Measurements from ENCODE around the gene IL1F10.
A peak's percentile ranks its signal among the peaks of the same experiment; 100 is the strongest.

Gene IL1F10

DNA sequence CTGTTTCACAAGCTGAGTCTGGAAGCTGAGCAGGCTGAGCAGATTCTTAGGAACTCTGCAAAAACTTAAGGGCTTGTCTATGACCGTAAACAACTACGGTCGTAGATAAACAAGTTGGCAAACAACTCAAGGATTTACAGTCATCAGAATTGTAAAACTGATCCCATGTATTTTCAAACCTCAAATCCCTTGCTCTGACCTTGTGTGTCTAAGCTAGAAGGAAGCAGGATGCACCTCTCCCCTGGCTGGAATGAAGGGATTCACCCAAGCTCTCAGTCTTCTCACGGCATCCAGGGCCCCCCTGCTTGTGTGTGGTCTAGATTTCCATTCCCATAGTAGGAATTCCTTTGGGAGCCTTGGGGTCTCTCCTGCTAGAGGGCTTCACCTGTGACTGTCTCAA, 47.2 kb downstream of the IL1F10 start:
- DNase-seq, result no peak

- DNase-seq, result no peak
Observed at GRCh38 chr2:113116100-113116958, 48.6 kb downstream of the IL1F10 start.

DNA sequence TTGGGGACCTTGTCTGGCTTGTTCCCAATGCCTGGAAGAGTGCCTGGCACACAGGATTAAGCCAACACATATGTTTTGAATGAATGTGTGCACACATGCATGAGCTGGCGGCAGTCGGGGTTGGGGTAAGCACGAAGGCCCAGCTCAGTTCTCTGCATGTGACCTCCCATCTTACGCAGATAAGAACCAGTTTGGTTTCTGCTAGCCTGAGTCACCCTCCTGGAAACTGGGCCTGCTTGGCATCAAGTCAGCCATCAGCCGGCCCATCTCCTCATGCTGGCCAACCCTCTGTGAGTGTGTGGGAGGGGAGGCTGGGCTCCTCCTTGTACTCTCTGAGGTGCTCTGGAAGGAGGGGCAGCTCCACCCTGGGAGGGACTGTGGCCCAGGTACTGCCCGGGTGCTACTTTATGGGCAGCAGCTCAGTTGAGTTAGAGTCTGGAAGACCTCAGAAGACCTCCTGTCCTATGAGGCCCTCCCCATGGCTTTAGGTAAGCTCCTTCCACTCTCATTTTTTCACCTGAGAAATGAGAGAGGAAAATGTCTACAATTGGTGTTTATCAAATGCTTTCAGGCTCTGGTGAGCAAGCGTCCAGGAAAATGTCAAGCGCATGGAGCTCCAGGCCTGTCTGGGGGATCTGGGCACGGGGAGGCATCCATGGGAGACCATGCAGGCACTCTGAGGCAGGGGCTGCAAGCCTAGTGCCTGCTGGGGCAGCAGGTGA, 49.9 kb downstream of the IL1F10 start:
- DNase-seq, result peak; percentile 87

DNA sequence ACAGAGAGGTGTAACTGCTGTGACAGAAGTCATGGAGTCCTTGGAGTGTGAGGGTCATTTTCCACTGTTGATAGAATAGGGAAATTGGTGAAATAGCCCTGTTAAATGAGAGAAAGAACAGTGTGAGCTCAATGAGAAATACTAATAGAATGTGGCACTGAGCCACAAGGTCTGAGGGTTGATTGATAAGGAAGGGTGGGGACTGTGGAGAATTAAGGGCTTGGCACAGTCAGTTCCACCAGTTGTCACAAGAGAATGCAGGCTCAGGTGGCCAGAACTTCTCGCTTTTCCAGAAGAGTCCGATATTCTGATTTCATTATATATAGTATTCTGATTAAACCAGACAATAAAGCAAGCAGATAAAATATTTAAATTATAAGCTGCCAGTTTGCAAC, 50.5 kb downstream of the IL1F10 start:
- no peak for DNase-seq

DNA sequence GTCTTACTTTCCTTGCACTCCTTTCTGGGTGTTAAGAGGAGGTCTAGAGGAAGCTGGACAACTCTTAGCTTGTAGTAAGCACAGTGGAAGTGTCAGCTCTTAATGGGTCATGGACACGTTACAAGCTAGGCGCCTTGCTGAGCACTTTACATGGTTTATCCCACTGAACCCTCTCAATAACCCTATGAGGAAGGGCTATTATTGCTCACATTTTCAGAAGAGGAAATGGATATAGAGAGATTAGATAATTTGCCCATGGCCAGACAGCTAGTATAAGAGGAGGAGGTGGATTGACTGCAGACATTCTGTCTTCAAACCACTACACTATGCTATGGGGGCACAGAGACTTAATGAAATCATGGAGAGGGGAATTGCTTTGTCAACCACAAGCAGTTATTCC, 51.3 kb downstream of the IL1F10 start:
- DNase-seq, result peak; percentile 11

DNA sequence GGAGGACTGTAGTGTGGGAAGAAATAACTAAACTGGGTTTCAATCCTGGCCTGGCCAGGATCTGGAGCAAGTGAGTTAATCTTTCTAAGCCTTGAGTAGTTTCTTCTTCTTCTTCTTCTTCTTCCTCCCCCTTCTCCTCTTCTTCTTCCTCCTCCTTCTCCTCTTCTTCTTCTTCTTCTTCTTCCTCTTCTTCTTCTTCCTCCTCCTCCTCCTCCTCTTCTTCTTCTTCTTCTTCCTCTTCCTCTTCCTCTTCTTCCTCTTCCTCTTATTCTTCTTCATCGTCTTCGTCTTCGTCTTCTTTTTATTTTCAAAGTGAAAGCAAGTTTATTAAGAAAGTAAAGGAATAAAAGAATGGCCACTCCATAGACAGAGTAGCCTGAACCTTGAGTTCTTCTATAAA, 53.1 kb downstream of the IL1F10 start:
- no peak for DNase-seq

DNA sequence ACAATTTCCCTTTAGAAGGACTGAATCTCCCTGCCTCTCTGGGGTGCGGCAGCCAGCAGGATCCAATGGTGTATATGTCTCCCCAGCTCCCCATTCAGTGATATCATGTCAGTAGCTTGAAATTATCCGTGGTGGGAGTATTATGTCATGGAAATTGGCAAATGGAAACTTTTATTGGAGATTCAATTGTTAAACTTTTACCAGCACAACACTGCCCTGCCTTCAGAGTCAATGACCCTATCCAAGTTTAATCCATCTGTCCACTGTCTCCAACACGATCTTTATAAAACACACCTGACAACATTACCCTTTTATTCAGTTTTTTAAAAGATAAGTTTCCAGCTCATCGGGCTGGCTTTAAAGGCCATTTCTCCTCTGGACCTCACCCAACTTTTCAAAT, 54.6 kb downstream of the IL1F10 start:
- no peak for DNase-seq

GRCh38 chr2:113123726-113124125, 56.0 kb downstream of the IL1F10 start:
- DNase-seq, result no peak

DNA sequence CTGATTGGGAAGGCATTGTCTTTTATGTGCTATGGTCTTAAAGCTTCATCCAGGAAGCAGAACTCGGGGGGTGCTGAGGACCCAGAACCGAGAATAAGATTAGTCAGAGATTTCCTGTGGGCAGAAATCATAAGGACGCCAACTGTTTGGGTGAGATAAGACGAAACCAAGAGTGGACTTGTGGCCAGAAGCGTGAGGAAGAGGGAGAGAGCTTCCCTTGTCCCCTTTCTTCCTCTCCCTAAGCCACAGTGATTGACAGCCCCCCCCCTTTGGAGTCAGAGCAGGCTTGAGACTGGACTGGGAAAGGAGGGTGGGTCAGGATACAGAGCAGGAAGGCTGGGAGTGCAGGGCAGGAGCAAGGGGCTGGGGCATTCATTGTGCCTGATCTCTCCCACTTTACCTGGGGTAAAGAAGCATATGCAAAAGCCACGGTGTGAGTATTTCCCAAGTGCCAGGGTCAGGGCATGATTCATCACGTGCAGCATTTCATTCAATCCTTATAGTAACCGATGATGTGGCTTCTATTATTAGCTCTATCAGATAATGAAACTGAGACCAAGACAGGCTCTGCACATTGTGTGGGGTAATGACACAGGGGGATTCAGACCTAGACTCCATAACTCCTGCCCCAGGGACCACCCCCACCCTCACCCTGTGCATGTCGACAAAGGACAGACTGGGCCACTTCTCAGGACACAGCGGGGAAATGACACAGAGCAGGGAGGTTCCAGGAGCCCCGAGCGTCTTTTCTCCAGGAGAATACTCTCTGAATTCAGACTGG, 56.6 kb downstream of the IL1F10 start:
- peak; percentile 74 for DNase-seq
